Lower lobe of right lung (tissue), 2 donors: ENCODE results near the gene YIPF6. TPM values are rescaled to one million over a fixed set of nuclear protein-coding genes. Genes with fewer than 3 reads are reported as not detected.
"Not testable (repeated sequence)": the region's sequence is repeated elsewhere in the genome, so short reads cannot be mapped to it uniquely, and the experiment has no call there.

Experiments
- ATAC-seq, 2 donors: fragments of 200-7000 bp; cut with Tn5 transposase; one replicate each; pipeline ENCODE4 v1.9.1; 2020 to 2022; ENCODE audit warnings: mild to moderate bottlenecking in 2 of 2, moderate library complexity in 2 of 2
- DNase-seq: peaks from one replicate; pipeline ENCODE4 v3.0.0-alpha.2; 2020
- H3K27ac ChIP-seq: fragments of 200-600 bp; one replicate; pipeline ENCODE4 v1.8.0; 2022
- H3K27me3 ChIP-seq: fragments of 200-600 bp; one replicate; pipeline ENCODE4 v1.8.0; 2022; ENCODE audit warnings: low read depth
- H3K36me3 ChIP-seq: fragments of 200-600 bp; one replicate; pipeline ENCODE4 v1.8.0; 2022; ENCODE audit warnings: mild to moderate bottlenecking
- H3K4me1 ChIP-seq: fragments of 200-600 bp; one replicate; pipeline ENCODE4 v1.8.0; 2022
- H3K4me3 ChIP-seq: fragments of 200-600 bp; one replicate; pipeline ENCODE4 v1.8.0; 2022; ENCODE audit warnings: mild to moderate bottlenecking
- H3K9me3 ChIP-seq: fragments of 200-600 bp; one replicate; pipeline ENCODE4 v1.8.0; 2022
- intact Hi-C: fragments of 100-400 bp; cut with DNase I; formaldehyde crosslinking; loops from one replicate; pipeline ENCODE4 v1.11.0; 2022
- total RNA-seq: library from RNA; stranded (reverse); fragmentation: NEBNext Ultra II Directional; extraction: Animal tissue kit (Norgen Biotek cat#: 25700); gene quantifications from one replicate; pipeline ENCODE4 v1.2.1, GENCODE V29; 2021
- TF ChIP-seq, protein P1 (sequence below): fragments of 200-600 bp; IDR thresholded peaks from one replicate; pipeline ENCODE4 v1.8.0; 2022; ENCODE audit warnings: antibody characterized with exemption, mild to moderate bottlenecking
- donor health status: DM: no; HTN: yes; CAD: no; lungs with severe emphysema.

Gene YIPF6
- total RNA-seq, 1 donor from 2014 or later: 45.0 TPM

DNA sequence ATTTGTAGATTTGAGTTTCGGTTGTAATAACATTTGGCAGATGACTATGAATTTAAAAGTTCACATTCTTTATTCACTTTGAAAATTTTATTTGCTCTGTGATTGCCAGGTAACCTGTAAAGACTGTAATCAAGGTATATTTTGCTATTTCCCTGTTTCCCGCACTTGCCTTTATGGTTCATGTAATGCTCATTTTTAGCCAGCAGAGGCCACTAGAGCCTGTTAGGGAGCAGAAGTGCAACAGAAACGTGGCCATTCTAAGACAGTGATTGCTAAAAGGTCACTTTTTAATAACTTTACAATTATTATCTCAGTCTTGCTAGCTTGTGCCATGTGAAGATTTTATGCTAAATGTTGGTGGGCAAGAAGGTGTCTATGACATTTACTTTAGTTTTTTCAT is 12.4 kb downstream of the YIPF6 start:
- TF ChIP-seq, protein P1, sequence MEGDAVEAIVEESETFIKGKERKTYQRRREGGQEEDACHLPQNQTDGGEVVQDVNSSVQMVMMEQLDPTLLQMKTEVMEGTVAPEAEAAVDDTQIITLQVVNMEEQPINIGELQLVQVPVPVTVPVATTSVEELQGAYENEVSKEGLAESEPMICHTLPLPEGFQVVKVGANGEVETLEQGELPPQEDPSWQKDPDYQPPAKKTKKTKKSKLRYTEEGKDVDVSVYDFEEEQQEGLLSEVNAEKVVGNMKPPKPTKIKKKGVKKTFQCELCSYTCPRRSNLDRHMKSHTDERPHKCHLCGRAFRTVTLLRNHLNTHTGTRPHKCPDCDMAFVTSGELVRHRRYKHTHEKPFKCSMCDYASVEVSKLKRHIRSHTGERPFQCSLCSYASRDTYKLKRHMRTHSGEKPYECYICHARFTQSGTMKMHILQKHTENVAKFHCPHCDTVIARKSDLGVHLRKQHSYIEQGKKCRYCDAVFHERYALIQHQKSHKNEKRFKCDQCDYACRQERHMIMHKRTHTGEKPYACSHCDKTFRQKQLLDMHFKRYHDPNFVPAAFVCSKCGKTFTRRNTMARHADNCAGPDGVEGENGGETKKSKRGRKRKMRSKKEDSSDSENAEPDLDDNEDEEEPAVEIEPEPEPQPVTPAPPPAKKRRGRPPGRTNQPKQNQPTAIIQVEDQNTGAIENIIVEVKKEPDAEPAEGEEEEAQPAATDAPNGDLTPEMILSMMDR: peak; percentile 67
- H3K9me3 ChIP-seq: no peaks in the 10 kb centered on the region
- peaks cover 52% of the 10 kb centered on the region for H3K36me3 ChIP-seq
- H3K4me1 ChIP-seq: no peaks in the 10 kb centered on the region
- DNase-seq (no peak), ATAC-seq (peak in 1 of 2 donors; percentile 69)
- no peak overlapping the region for H3K4me3 ChIP-seq
- intact Hi-C loops: no loop called here
- H3K27me3 ChIP-seq: no peaks in the 10 kb centered on the region
- no peak overlapping the region for H3K27ac ChIP-seq

DNA sequence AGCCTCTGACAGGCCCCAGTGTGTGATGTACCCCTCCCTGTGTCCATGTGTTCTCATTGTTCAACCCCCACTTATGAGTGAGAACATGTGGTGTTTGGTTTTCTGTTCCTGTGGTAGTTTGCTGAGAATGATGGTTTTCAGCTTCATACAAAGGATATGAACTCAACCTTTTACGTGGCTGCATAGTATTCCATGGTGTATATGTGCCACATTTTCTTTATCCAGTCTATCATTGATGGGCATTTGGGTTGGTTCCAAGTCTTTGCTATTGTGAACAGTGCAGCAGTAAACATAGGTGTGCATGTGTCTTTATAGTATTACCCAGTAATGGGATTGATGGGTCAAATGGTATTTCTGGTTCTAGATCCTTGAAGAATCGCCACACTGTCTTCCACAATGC is 25.8 kb downstream of the YIPF6 start:
- not testable (repeated sequence) for H3K9me3 ChIP-seq

GRCh38 chrX:68532831-68533533 is 34.1 kb downstream of the YIPF6 start:
- Histone ChIP-seq H3K36me3 (peaks cover 48% of the 10 kb centered on the region), H3K4me3 (no peak overlapping the region), H3K27ac (no peak overlapping the region), H3K9me3 (no peaks in the 10 kb centered on the region), H3K27me3 (no peaks in the 10 kb centered on the region), H3K4me1 (no peaks in the 10 kb centered on the region)
- ATAC-seq (no peak), DNase-seq (no peak)
- TF ChIP-seq, protein P1: no peak
- intact Hi-C loops: no loop called here

More for the DNA sequence above, 25.8 kb downstream of the YIPF6 start:
- intact Hi-C loops, H3K27ac ChIP-seq, H3K27me3 ChIP-seq, H3K4me3 ChIP-seq, ATAC-seq, DNase-seq, H3K4me1 ChIP-seq: not testable (repeated sequence)
- H3K36me3 ChIP-seq: peaks cover 68% of the 10 kb centered on the region

DNA sequence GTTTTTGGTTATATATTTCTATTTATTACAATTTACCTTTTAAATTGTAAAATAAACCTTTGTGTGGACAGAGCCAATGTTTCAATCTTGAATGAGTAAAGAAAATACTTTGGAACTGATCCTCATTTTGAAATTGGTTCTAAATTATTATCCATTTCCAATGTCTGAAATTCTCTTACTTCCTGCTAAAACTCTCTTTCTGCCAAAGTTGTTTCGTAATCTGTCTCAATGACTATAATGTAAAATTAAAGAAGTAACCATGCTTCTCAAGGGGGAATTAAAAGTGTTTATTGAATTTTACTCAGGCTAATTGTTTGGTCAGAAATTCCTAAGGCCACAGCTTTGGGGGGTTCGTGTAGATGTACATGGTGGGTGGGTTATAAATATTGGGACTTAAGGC is 34.8 kb downstream of the YIPF6 start:
- DNase-seq (no peak), ATAC-seq (no peak)
- Histone ChIP-seq H3K27me3 (no peaks in the 10 kb centered on the region), H3K4me1 (no peaks in the 10 kb centered on the region), H3K9me3 (no peaks in the 10 kb centered on the region), H3K36me3 (peaks cover 48% of the 10 kb centered on the region), H3K4me3 (no peak overlapping the region), H3K27ac (no peak overlapping the region)
- intact Hi-C loops: no loop called here
- TF ChIP-seq, protein P1: no peak

DNA sequence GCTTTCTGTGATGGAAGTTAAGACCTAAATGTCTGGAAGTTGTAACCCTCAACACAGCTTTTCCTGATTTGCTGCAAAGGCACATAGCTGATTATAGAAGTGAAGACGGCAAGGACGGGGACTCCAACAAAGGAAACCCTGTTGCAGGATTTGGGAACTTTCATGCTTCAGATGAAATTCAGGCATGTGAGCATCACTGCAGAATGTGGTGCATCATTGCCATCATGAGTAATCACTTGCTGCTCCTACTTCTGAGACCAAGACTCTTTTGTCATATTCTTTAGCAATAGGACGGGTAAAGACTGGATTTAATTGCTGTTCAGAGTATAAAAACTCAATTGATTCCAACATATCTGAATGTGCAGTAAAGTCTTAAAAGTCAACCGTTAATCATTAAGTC is 35.8 kb downstream of the YIPF6 start:
- intact Hi-C loops: no loop called here
- TF ChIP-seq, protein P1: no peak
- DNase-seq: no peak
- Histone ChIP-seq H3K36me3 (peaks cover 40% of the 10 kb centered on the region), H3K27me3 (no peaks in the 10 kb centered on the region), H3K4me3 (no peak overlapping the region), H3K27ac (no peak overlapping the region), H3K4me1 (no peaks in the 10 kb centered on the region), H3K9me3 (no peaks in the 10 kb centered on the region)
- ATAC-seq: no peak

GRCh38 chrX:68536429-68536828 is 37.6 kb downstream of the YIPF6 start:
- H3K4me3 ChIP-seq: no peak overlapping the region
- no peaks in the 10 kb centered on the region for H3K4me1 ChIP-seq
- no peaks in the 10 kb centered on the region for H3K9me3 ChIP-seq
- no peak for DNase-seq
- TF ChIP-seq, protein P1: no peak
- intact Hi-C loops: no loop called here
- H3K27ac ChIP-seq: no peak overlapping the region
- peaks cover 29% of the 10 kb centered on the region for H3K36me3 ChIP-seq
- no peaks in the 10 kb centered on the region for H3K27me3 ChIP-seq
- no peak for ATAC-seq
